CMK (cell line): ENCODE data around the gene STARD10.
"Not testable (repeated sequence)": the region's sequence is repeated elsewhere in the genome, so short reads cannot be mapped to it uniquely, and the experiment has no call there.

ENCODE experiments used
- DNase-seq: peaks from one replicate; pipeline ENCODE4 v3.0.0-alpha.2; 2010; ENCODE audit warnings: low read depth

Gene STARD10

GRCh38 chr11:72826191-72826941 is 32.5 kb upstream of the STARD10 start:
- DNase-seq: no peak

DNA sequence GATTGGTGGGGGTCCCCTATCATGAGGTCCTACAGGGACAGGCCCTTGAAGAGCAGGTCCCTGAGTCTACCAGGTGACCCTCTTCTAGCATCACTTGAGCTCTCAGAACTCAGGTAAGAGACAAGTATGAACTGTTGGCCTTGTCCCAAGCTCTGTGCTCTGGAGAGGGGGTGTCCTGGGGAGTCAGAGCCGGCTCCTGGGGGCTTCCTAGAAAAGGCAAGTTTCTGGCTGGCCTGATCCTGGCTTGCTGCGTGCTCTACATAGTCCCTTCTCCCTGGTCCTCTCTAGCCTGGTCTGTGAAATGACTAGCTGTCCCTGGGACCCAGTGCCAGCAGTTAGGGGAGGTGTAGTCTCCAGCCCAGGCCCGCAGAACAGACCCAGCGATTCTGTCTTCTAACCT is 31.8 kb upstream of the STARD10 start:
- no peak for DNase-seq

- DNase-seq: no peak
These were observed 31.1 kb upstream of the STARD10 start for GRCh38 chr11:72824811-72825505.

DNA sequence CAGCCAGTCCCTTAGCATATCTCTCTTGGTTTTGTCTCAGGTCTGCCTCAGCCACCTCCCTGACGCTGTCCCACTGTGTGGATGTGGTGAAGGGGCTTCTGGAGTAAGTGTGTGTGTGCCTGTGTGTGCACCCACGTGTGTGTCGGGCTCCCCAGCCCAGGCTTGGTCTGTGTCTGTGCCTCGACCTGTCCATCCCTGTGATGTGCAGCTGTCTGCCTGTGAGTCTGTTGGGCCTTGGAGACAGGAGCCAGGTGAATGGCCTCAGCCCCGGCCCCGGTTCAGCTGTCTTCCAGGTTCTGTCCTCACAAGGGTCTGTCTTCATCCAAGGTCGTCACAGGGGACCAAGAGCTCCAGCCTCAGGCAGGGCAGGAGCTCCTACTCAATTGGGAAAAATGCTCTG is 30.2 kb upstream of the STARD10 start:
- DNase-seq: no peak

- no peak for DNase-seq
These were observed 29.4 kb upstream of the STARD10 start for GRCh38 chr11:72823105-72823804.

- DNase-seq: no peak
These were observed 28.3 kb upstream of the STARD10 start for GRCh38 chr11:72821920-72822799.

GRCh38 chr11:72821221-72821919 is 27.5 kb upstream of the STARD10 start:
- DNase-seq: no peak

- no peak for DNase-seq
These were observed 26.7 kb upstream of the STARD10 start for GRCh38 chr11:72820439-72821139.

DNA sequence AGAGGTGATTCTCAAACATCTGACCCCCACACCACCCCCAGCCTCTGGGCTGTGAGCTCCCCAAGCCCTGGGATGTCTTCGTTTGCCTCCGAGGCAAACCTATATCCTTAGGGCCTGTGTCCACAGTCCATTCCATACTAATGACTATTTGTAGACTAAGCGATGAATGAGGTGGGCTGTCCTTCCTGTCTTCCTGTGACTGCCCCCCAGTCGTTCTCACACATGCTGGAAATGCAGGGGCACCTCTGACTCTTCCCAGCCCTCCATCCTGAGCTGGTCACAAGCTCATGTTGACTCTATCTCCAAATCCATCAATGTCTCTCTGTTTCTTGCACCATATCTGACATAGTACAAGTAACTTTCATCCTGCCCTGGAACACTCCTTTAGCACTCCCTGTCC is 25.1 kb upstream of the STARD10 start:
- DNase-seq: no peak

- no peak for DNase-seq
These were observed 24.1 kb upstream of the STARD10 start for GRCh38 chr11:72817966-72818365.

DNA sequence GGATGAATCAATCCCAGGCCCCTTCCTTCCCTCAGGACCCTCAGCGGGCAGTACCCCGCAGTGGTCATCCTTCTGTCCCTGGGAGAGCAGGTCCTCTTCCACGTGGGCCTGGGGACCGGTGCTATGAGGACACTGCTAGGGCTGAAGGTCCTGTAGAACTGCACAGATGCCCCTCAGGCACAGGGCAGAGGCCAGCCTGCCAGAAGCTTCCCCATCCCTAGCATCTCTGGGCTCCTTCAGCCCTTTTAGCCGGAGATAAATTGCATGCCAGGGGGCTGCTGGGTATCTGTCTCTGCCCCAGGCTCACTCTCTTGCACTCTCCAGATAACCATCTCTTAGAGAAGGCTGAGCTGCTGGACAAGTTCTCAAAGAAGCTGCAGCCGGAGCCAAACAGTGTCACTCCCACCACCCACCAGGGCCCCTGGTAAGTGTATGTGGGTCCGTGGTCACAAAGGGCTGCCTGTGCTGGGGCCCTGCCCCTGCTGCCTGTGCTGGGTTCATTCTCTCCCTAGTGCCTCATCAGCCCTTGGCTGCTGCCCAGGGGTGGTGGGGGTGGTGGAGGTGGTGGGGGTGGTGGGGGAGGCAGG is 22.6 kb upstream of the STARD10 start:
- peak; percentile 49 for DNase-seq

- DNase-seq: peak; percentile 43
These were observed 21.3 kb upstream of the STARD10 start for GRCh38 chr11:72815110-72815618.

DNA sequence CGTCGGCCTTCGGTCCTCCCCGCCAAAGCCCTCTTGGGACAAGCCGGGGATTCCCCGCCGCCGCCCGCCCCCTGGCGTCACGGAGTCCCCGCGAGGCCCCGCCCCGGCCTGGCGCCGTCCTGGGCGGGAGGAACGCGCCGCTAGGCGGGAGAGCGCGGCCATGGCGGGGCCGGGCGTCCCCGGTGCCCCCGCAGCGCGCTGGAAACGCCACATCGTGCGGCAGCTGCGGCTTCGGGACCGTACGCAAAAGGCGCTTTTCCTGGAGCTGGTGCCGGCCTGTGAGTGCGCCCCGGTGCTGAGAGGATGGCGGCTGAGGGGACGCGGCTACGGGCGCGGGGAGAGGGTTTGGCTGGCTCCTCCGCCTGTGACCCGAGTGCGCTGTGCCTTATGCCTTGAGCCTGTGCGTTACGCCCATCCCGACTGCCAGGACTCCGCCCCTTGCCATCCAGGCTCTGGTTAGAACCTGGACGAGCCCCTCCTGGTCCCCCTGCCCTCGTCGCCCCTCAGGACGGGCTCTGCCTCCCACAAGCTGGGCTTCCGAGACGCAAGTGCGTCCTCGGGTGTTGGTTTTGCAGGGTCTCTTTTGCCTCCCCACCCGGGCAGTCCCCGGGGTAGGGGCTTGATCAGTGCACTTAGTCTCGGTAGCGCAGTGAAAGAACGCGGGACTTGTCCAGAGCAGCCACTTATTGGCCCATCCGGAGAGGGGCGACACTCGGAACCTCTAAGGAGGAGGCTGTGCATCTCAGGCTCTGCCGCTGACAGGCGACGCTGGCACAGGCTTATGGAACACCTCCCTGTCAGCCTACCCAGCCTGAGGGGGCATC is 20.7 kb upstream of the STARD10 start, which contains the start of gene ATG16L2:
Gene ATG16L2 (plus strand): TSS at position 126 of the 824 bp plus-strand sequence. CDS start 35 bp downstream, at position 161.
- DNase-seq: peak; percentile 62

DNA sequence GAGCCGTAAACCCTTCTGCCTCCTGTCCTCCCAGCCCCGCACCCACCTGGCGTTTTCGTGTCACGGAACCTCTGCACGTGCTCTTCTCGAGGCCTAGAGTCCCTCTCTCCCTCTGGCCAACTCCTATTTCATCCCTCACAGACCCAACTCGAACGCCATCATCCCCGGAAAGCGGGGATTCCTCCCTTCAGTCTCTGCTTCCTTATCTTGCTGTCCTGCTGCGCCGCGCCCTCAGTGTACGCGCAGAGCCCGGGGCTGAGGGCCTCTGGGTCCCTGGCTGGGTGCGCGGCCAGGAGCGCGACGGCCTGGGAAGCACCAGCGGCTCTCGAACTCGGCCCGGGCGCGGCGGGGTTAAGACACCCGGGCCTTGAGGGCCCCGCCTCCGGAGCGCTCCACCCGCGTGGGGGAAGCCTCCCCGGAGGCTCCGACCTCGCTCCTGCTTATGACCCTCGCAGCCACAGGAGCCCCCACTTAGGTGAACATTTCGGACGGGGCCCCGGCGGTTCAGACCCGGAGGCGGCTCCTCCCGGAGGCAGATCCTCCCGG is 20.0 kb upstream of the STARD10 start:
- peak; percentile 62 for DNase-seq

DNA sequence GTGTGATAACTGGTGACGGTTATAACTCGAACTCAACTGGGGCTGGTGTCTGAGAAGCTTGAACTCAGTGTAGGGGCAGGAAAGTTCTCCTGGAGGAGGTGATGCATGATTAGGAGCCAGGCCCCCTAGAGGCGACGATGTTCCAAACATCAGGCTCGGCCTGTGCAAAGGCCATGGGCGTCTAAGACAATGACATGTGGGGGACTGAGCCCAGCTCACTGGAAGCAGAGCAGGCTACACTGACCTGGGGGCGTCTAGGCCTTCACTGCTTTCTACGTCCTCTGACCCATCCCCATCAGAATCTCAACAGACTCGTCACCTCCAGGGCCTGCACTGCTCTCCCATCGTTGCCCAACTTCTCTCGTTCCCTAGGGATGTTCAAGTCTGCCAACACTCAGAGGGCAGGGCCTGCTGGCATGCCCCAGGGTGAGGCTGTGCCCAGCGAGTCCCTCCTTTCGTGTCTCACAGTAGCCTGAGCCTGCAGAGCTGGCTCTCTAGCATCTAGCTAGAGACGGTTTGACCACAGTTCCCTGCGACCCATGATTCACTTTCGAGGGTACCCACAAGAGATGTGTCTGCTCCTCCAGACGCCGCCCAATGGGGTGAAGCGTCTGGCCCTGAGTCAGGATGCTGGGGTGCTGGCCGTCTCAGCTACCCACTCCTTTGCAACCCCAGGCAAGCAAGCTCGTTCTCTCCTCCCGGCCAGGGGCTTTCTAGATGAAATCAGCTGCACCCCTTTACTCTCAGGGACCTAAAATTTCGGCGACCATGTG is 19.3 kb upstream of the STARD10 start:
- DNase-seq: peak; percentile 47

DNA sequence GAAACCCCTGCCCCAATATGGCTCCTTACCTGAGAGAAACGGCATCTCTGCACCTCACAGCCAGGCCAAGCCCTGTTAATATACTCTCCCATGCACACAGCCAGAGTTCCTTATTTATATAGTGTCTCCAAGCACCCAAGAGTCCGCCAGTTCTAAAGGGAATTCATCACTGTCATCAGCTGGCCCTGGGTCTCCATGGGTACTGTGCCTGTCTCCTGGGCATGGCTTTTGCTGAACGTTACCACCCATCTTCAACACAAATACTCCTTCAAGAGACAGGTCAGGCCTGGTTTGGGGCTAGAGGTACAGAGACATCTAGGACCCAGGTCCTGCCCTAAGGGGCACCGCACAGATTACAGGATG is 18.7 kb upstream of the STARD10 start:
- no peak for DNase-seq

- DNase-seq: not testable (repeated sequence)
These were observed 17.8 kb upstream of the STARD10 start for GRCh38 chr11:72811686-72812085.

- no peak for DNase-seq
These were observed 14.5 kb upstream of the STARD10 start for GRCh38 chr11:72808331-72808798.
